GM13976 (cell line): ENCODE data around the gene IFITM10.

Experiments used
- DNase-seq: peaks from one replicate; pipeline ENCODE4 v3.0.0; 2012; ENCODE audit warnings: low spot score
- CTCF ChIP-seq: IDR thresholded peaks from 2 replicates; pipeline ENCODE4 v1.5.1; 2012; ENCODE audit warnings: borderline replicate concordance, mild to moderate bottlenecking; ENCODE audit not compliant: insufficient read depth; ENCODE audit errors: extremely low read depth, missing control alignments, control extremely low read depth
- in situ Hi-C: fragments of 300-500 bp; cut with MboI; formaldehyde crosslinking; loops from one replicate; pipeline ENCODE4 v1.12.0; 2022; ENCODE audit warnings: low sequenced_read_pairs, mixed read lengths, inconsistent platforms; ENCODE audit not compliant: unreplicated experiment

Gene IFITM10

DNA sequence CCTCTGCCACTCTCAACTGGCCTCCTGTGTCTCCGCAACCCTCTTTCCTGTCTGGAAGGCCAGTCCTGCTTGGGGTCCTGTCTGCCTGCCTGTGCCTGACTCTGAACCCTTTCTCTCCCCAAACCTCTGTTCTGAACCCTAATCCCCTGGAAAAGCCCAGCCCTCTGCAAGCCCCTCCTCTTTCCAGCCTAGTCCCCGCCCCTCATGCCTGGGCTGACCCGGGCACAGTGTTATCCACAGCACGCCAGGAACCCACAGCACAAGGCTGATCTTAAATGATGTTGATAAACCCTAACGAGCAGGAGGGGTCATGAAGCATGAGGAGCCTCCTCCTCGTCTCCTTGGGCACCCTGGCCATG lies at the start of gene IFITM10:
IFITM10 (minus strand) TSS at position 115 of the 359 bp plus-strand sequence. CDS start 153 bp downstream, outside the sequence.
- DNase-seq: peak; percentile 30
- no peak for TF ChIP-seq CTCF
- in situ Hi-C loops: no loop called here

DNA sequence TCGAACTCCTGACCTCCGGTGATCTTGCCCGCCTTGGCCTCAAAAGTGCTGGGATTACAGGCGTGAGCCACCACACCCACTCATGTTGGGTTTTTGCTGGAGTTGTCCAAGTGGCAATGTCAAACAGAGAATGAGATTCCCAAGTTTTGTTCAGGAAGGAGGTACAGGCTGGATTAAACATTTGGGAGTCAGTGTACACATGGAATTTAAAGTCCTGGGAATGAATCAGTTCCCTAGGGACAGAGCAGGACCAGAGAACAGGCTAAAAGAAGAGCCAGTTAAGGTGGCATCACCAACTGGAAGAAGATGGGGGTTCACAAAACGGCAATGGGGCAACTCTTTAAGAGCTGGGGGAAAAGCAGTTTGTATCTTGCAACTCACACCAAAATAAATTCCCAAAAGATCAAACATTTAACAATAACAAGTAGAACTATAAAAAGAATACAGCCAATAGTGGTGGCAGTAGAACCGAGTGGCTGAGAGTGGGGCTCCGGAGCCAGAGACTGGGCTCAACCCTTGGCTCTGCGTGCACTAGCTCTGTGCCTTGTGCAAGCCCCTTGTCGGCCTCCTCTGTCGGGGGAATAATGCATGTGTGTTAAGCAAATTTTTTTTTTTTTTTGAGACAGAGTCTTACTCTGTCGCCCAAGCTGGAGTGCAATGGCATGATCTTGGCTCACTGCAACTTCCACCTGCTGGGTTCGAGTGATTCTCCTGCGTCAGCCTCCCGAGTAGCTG lies 47.2 kb upstream of the IFITM10 start:
- in situ Hi-C loops: no loop called here
- no peak for TF ChIP-seq CTCF

GRCh38 chr11:1796413-1797011 lies 46.1 kb upstream of the IFITM10 start:
- DNase-seq: no peak
- TF ChIP-seq CTCF: no peak
- in situ Hi-C loops: no loop called here

More for the DNA sequence above, 47.2 kb upstream of the IFITM10 start:
- DNase-seq: no peak

DNA sequence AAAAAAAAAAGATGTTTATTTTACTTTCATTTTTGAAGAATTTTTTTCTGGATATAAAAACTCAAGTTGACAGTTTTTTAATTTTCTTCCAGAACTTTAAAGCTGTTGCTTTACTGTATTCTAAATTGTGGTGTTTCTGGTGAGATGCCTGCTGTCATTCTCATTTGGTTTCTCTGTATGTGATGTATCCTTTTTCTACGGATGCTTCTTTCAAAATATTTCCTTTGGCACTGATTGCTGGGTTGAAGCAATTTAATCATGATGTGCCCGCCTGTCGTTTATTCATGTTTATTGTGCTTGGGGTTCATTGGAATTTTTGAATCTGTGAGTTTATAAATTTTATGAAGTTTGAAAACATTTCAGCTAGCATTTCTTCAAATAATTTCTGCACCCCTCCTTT lies 42.7 kb upstream of the IFITM10 start:
- in situ Hi-C loops: no loop called here
- no peak for DNase-seq
- no peak for TF ChIP-seq CTCF

- DNase-seq: no peak
- in situ Hi-C loops: no loop called here
- TF ChIP-seq CTCF: no peak
These were observed 42.1 kb upstream of the IFITM10 start for GRCh38 chr11:1792461-1792860.

GRCh38 chr11:1791912-1792311 lies 41.5 kb upstream of the IFITM10 start:
- no peak for DNase-seq
- no peak for TF ChIP-seq CTCF
- in situ Hi-C loops: no loop called here
